HG03460 (cell line): ENCODE measurements around the gene PLIN1.
"Not testable (repeated sequence)": the region's sequence is repeated elsewhere in the genome, so short reads cannot be mapped to it uniquely, and the experiment has no call there.

ENCODE experiments used
- ATAC-seq: cut with Tn5 transposase; IDR thresholded peaks from one replicate; pipeline ENCODE4 v1.9.1; 2021; ENCODE audit not compliant: unreplicated experiment

The PLIN1 gene

GRCh38 chr15:89679212-89679611 is at the start of gene PLIN1:
Gene PLIN1 (minus strand): TSS chr15:89679367. CDS start chr15:89677489, 1,878 bp downstream.
- ATAC-seq: no peak

- ATAC-seq: no peak
These were observed 49.1 kb upstream of the PLIN1 start for GRCh38 chr15:89728254-89728653.

- no peak for ATAC-seq
These were observed 45.9 kb upstream of the PLIN1 start for GRCh38 chr15:89725064-89725463.

GRCh38 chr15:89724621-89725020 is 45.5 kb upstream of the PLIN1 start:
- no peak for ATAC-seq

GRCh38 chr15:89723031-89723430 is 43.9 kb upstream of the PLIN1 start:
- no peak for ATAC-seq

GRCh38 chr15:89714775-89715174 is 35.6 kb upstream of the PLIN1 start:
- no peak for ATAC-seq

GRCh38 chr15:89707577-89707976 is 28.4 kb upstream of the PLIN1 start:
- ATAC-seq: no peak

GRCh38 chr15:89704411-89704810 is 25.2 kb upstream of the PLIN1 start:
- ATAC-seq: no peak

- ATAC-seq: no peak
These were observed 16.0 kb upstream of the PLIN1 start for GRCh38 chr15:89695198-89695597.

GRCh38 chr15:89693696-89694095 is 14.5 kb upstream of the PLIN1 start:
- no peak for ATAC-seq

- no peak for ATAC-seq
These were observed 13.9 kb upstream of the PLIN1 start for GRCh38 chr15:89693091-89693490.

GRCh38 chr15:89690276-89691218 is 11.4 kb upstream of the PLIN1 start, which contains the start of the genes PEX11A and WDR93:
Gene PEX11A (minus strand): TSS chr15:89690754. CDS start chr15:89690632, 122 bp downstream.
Gene WDR93 (plus strand): TSS chr15:89690811. CDS start chr15:89701747, 10,936 bp downstream.
- ATAC-seq: peak; percentile 98

- not testable (repeated sequence) for ATAC-seq
These were observed 10.7 kb upstream of the PLIN1 start for GRCh38 chr15:89689930-89690275.

GRCh38 chr15:89686522-89686921 is 7.4 kb upstream of the PLIN1 start:
- no peak for ATAC-seq

GRCh38 chr15:89685995-89686394 is 6.8 kb upstream of the PLIN1 start:
- no peak for ATAC-seq

- ATAC-seq: no peak
These were observed 2.0 kb upstream of the PLIN1 start for GRCh38 chr15:89681146-89681545.

- ATAC-seq: no peak
These were observed 1.2 kb upstream of the PLIN1 start for GRCh38 chr15:89680282-89680873.

- ATAC-seq: no peak
These were observed 1.8 kb downstream of the PLIN1 start for GRCh38 chr15:89677381-89677780.

- no peak for ATAC-seq
These were observed 3.6 kb downstream of the PLIN1 start for GRCh38 chr15:89675606-89676005.

- ATAC-seq: no peak
These were observed 4.6 kb downstream of the PLIN1 start for GRCh38 chr15:89674526-89674925.

GRCh38 chr15:89673165-89673512 is 6.0 kb downstream of the PLIN1 start:
- no peak for ATAC-seq
